K562 (cell line): ENCODE data around the gene SLC7A4. TPM values are rescaled to one million over a fixed set of nuclear protein-coding genes. Genes with fewer than 3 reads are reported as not detected.

ENCODE experiments used
- ATAC-seq: fragments of 200-7000 bp; cut with Tn5 transposase; 3 replicates; pipeline ENCODE4 v1.9.1; 2020; ENCODE audit warnings: moderate library complexity
- BruUV-seq: library from RNA; stranded (reverse); fragments of 400-500 nt; replicated peaks from 2 replicates; lab custom pipeline; 2021; lab: Mats Ljungman, UMichigan
- CTCF ChIA-PET: fragments of 300-600 bp; formaldehyde crosslinking; extraction: SDS; loops from one replicate; lab custom pipeline; 2021; ENCODE audit warnings: low intra/inter-chr PET ratio; lab: Yijun Ruan, JAX
- POLR2A ChIA-PET: fragments of 300-600, 350-650 bp; sonication (Branson Sonifier 250); formaldehyde crosslinking; extraction: SDS; loops from one replicate; lab custom pipeline; 2021; ENCODE audit warnings: antibody characterized with exemption, inconsistent platforms; lab: Yijun Ruan, JAX
- DNase-seq, 4 experiments: peaks; one replicate each; pipeline versions ENCODE4 v3.0.0 to v3.0.0-alpha.2; 2011 to 2018; ENCODE audit warnings: low spot score in 3 of 4, mixed read lengths in 3 of 4; ENCODE audit errors: extremely low read depth in 1 of 4
- FAIRE-seq: peaks from 2 replicates; lab custom pipeline; 2011; peaks lifted over from hg19 to GRCh38; lab: Jason Lieb, UNC
- H2AFZ ChIP-seq: 2 replicates; pipeline ENCODE4 v1.6.0; 2011; ENCODE audit warnings: low read depth, low read length, control low read depth, inconsistent platforms
- H3K27ac ChIP-seq: fragments of 200-600 bp; 3 replicates; pipeline ENCODE4 v1.8.0; 2011; ENCODE audit warnings: low read depth, mild to moderate bottlenecking, control low read depth, inconsistent platforms, low read length, moderate library complexity, mixed read lengths; ENCODE audit errors: extremely low read depth
- H3K27me3 ChIP-seq, 2 experiments: fragments of 300-600 bp in 1 of 2; 2 replicates in 1 of 2; 3 replicates in 1 of 2; pipeline versions ENCODE4 v1.6.0 to v1.8.0; 2011; ENCODE audit warnings: inconsistent platforms in 2 of 2, low read length in 2 of 2, mild to moderate bottlenecking in 1 of 2, mixed read lengths in 1 of 2, moderate library complexity in 1 of 2; ENCODE audit not compliant: control insufficient read depth in 2 of 2, insufficient read depth in 2 of 2
- H3K36me3 ChIP-seq: fragments of 300-600 bp; 3 replicates; pipeline ENCODE4 v1.8.0; 2011; ENCODE audit warnings: mild to moderate bottlenecking, low read length, inconsistent platforms; ENCODE audit not compliant: control insufficient read depth, insufficient read depth
- H3K4me1 ChIP-seq, 2 experiments: fragments of 200-600 bp in 1 of 2; replicated peaks in 1 of 2; 2 replicates in 1 of 2; 3 replicates in 1 of 2; pipeline versions ENCODE4 v1.5.1 to v1.8.0; 2011; ENCODE audit warnings: inconsistent platforms in 2 of 2, low read length in 2 of 2, mild to moderate bottlenecking in 1 of 2, mixed read lengths in 1 of 2, moderate library complexity in 1 of 2; ENCODE audit not compliant: control insufficient read depth in 2 of 2, insufficient read depth in 2 of 2
- H3K4me2 ChIP-seq: 2 replicates; pipeline ENCODE4 v1.6.1; 2011; ENCODE audit warnings: low read length, control low read depth, inconsistent platforms, mixed read lengths; ENCODE audit not compliant: insufficient read depth
- H3K4me3 ChIP-seq: fragments of 200-600 bp; sonication (generic), shearing (Covaris generic); 2 replicates; pipeline ENCODE4 v1.5.1; 2016; ENCODE audit warnings: control low read depth, inconsistent platforms
- H3K79me2 ChIP-seq: fragments of 200-600 bp; 3 replicates; pipeline ENCODE4 v1.8.0; 2011; ENCODE audit warnings: low read length, inconsistent platforms; ENCODE audit not compliant: control insufficient read depth, insufficient read depth
- H3K9ac ChIP-seq, 2 experiments: 2 replicates each; pipeline versions ENCODE4 v1.6.0 to v1.6.1; 2011; ENCODE audit warnings: low read depth in 2 of 2, low read length in 2 of 2, control low read depth in 1 of 2, inconsistent platforms in 1 of 2, mild to moderate bottlenecking in 1 of 2, mixed read lengths in 1 of 2; ENCODE audit not compliant: insufficient read depth in 1 of 2
- H3K9me1 ChIP-seq: one replicate; pipeline ENCODE4 v1.6.0; 2011; ENCODE audit warnings: inconsistent platforms, mild to moderate bottlenecking, low read length, moderate library complexity; ENCODE audit not compliant: control insufficient read depth, insufficient read depth
- H3K9me3 ChIP-seq: replicated peaks from 2 replicates; pipeline ENCODE4 v1.5.1; 2011; ENCODE audit warnings: low read depth, low read length, inconsistent platforms; ENCODE audit not compliant: control insufficient read depth, insufficient read depth
- H4K20me1 ChIP-seq: replicated peaks from 2 replicates; pipeline ENCODE4 v1.6.1; 2011; ENCODE audit warnings: low read length, inconsistent platforms, mixed read lengths; ENCODE audit not compliant: control insufficient read depth, insufficient read depth
- HDAC6 ChIP-seq: IDR thresholded peaks from 2 replicates; pipeline ENCODE4 v1.6.1; 2012; ENCODE audit warnings: low read depth, mild to moderate bottlenecking, control low read depth, inconsistent platforms, low read length, moderate library complexity
- NR4A1 ChIP-seq, 2 experiments: fragments of 250-450 bp in 1 of 2; fragments of 450-650 bp in 1 of 2; sonication (Bioruptor Pico) in 1 of 2; IDR thresholded peaks; 2 replicates each; pipeline versions ENCODE4 v1.4.0 to v1.6.1; 2016 to 2020; ENCODE audit warnings: mild to moderate bottlenecking in 2 of 2, missing compliant biosample characterization in 1 of 2, missing genetic modification characterization in 1 of 2, moderate library complexity in 1 of 2
- SAFB2 ChIP-seq: fragments of 200-400 bp; formaldehyde crosslinking; IDR thresholded peaks from 2 replicates; pipeline ENCODE4 v1.6.1; 2018; ENCODE audit warnings: borderline replicate concordance, low read length, low read depth, moderate library complexity; ENCODE audit not compliant: severe bottlenecking
- SIRT6 ChIP-seq: IDR thresholded peaks from one replicate; pipeline ENCODE4 v1.6.1; 2012; ENCODE audit warnings: low read depth, mild to moderate bottlenecking, control low read depth, inconsistent platforms, low read length, moderate library complexity
- SRSF7 ChIP-seq: fragments of 200-400 bp; formaldehyde crosslinking; optimal IDR thresholded peaks from 2 replicates; pipeline ENCODE3; 2017; ENCODE audit warnings: mild to moderate bottlenecking, low read depth, low read length
- ZFX ChIP-seq: sonication (generic); formaldehyde crosslinking; IDR thresholded peaks from 2 replicates; pipeline ENCODE4 v1.8.0; 2022; ENCODE audit warnings: mild to moderate bottlenecking, missing genetic modification reagents, moderate library complexity
- ZNF133 ChIP-seq: fragments of 250-450 bp; sonication (Bioruptor Pico); IDR thresholded peaks from 2 replicates; pipeline ENCODE4 v1.4.0; 2020; ENCODE audit warnings: mild to moderate bottlenecking
- ZNF174 ChIP-seq: fragments of 250-450 bp; sonication (Bioruptor Pico); IDR thresholded peaks from 2 replicates; pipeline ENCODE4 v1.4.0; 2020; ENCODE audit warnings: mild to moderate bottlenecking
- ZNF354B ChIP-seq: fragments of 250-450 bp; sonication (Bioruptor Pico); IDR thresholded peaks from 2 replicates; pipeline ENCODE4 v1.4.0; 2020
- ZNF398 ChIP-seq: fragments of 250-450 bp; sonication (Bioruptor Pico); IDR thresholded peaks from 2 replicates; pipeline ENCODE4 v1.8.0; 2021; ENCODE audit warnings: moderate library complexity, mild to moderate bottlenecking, inconsistent platforms
- ZNF583 ChIP-seq: fragments of 250-450 bp; sonication (Bioruptor Pico); IDR thresholded peaks from 2 replicates; pipeline ENCODE4 v1.4.0; 2020
- ZNF76 ChIP-seq: fragments of 250-450 bp; sonication (Bioruptor Pico); IDR thresholded peaks from 2 replicates; pipeline ENCODE4 v1.4.0; 2020; ENCODE audit warnings: mild to moderate bottlenecking, moderate library complexity, borderline replicate concordance
- WGBS: fragments of 100-300 bp; shearing (Covaris generic); methylation state at CpG from one replicate; pipeline ENCODE4 v1.1.6; 2016; ENCODE audit warnings: low coverage, mixed read lengths; ENCODE audit not compliant: insufficient coverage; ENCODE audit errors: missing lambda C conversion rate; 5-methylcytosine and 5-hydroxymethylcytosine counted together
- in situ Hi-C: fragments of 300-500 bp; cut with MboI; formaldehyde crosslinking; loops from 4 replicates; pipeline ENCODE4 v1.15.0; 2018; ENCODE audit warnings: inconsistent platforms, mixed read lengths
- intact Hi-C: fragments of 100-400 bp; cut with micrococcal nuclease; formaldehyde crosslinking; loops from 2 replicates; pipeline ENCODE4 v1.14.2; 2022
- polyA plus RNA-seq, 8 experiments: library from polyadenylated mRNA; depleted of rRNA in 4 of 8; stranded (reverse) in 5 of 8; unstranded in 3 of 8; fragments of >200 nt; fragmentation: Nextera tagmentation in 2 of 8; fragmentation: Illumina TruSeq in 1 of 8; extraction: Ambion mirVana in 2 of 8; extraction: Trizol in 1 of 8; gene quantifications; 2 replicates each; pipeline versions ENCODE4 v1.2.1 to v1.2.3, GENCODE V29; 2011 to 2014; ENCODE audit warnings: inconsistent platforms in 1 of 8, missing spikeins in 1 of 8
- total RNA-seq, 7 experiments: library from RNA; depleted of rRNA in 6 of 7; stranded (reverse); fragments of >200 nt in 6 of 7; fragmentation: Illumina TruSeq in 2 of 7; extraction: Trizol in 2 of 7; gene quantifications; 2 replicates each; pipeline versions ENCODE4 v1.2.1 to v1.2.3, GENCODE V29; 2011 to 2021; ENCODE audit warnings: low replicate concordance in 1 of 7
- TF ChIP-seq, protein P1 (sequence below), 2 experiments: fragments of 450-650 bp; IDR thresholded peaks; 2 replicates each; pipeline ENCODE4 v1.6.1; 2016

SLC7A4 gene
- total and polyA plus RNA-seq, 9 of the 15 experiments (the other 6 are each of a cell fraction or from before 2014, with no cell fraction given): not detected

GRCh38 chr22:20997536-20998257 lies 34.7 kb downstream of the SLC7A4 start (continued):
- TF ChIP-seq ZNF398 (no peak), SRSF7 (no peak), HDAC6 (no peak; the same call in 1 of the 2 replicates)

DNA sequence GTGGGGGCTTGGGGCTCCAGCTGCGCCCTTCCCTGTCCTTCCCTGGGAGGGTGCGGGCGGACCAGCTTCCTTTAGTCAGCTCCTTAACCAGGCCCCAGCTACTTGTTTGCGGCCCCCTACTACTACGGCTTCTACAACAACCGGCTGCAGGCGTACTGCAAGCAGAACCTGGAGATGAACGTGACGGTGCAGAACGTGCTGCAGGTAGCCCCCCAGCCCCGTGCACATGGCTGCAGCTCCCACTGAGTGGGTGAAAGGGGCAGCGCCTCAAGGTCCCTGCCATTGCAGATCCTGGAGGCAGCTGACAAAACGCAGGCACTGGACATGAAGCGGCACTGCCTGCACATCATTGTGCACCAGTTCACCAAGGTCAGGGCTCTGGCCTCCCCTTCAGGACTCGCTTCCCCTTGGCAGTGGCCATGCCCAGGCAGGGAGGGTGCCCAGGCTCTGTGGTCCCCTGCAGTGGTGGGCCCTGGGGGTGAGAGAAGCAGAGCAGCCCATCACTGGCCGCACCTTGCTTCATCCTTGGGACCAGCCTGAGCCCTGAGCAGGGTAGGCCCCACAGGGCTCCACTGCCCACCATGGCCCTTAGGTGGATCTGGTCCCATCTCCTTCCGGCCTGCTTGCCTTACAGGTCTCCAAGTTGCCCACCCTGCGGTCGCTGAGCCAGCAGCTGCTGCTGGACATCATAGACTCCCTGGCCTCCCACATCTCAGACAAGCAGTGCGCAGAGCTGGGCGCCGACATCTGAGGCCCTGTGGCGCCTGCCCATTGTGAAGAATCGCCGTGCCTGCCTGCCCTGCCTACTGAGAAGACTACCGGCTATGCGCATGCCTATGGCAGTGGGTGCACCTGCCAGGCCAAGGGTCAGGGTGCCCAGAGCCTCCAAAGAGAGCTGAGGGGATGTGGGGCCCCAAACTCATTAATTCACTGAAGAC lies 35.5 kb downstream of the SLC7A4 start:
- in situ Hi-C loops: no loop called here
- H3K79me2 ChIP-seq: peaks cover 27% of the 10 kb centered on the region
- no peak for ATAC-seq
- TF ChIP-seq NR4A1 (CRISPR knock-in tag; IDR thresholded peaks at IDR 0.05) (peak; percentile 9; the same call in 1 of the 2 replicates), NR4A1 (tag; IDR thresholded peaks at IDR 0.05) (no peak), ZNF583 (CRISPR knock-in tag) (0 out of 2 replicates have a peak, but pooled peaks have one; percentile 10), SAFB2 (no peak), ZNF133 (CRISPR knock-in tag) (peak; percentile 5; the same call in 1 of the 2 replicates), SIRT6 (peak; percentile 5), ZNF76 (CRISPR knock-in tag) (peak; percentile 65; the same call in 1 of the 2 replicates), ZFX (CRISPR knock-in tag) (no peak), ZNF354B (CRISPR knock-in tag) (no peak), ZNF174 (CRISPR knock-in tag) (0 out of 2 replicates have a peak, but pooled peaks have one; percentile 53)
- TF ChIP-seq, protein P1, sequence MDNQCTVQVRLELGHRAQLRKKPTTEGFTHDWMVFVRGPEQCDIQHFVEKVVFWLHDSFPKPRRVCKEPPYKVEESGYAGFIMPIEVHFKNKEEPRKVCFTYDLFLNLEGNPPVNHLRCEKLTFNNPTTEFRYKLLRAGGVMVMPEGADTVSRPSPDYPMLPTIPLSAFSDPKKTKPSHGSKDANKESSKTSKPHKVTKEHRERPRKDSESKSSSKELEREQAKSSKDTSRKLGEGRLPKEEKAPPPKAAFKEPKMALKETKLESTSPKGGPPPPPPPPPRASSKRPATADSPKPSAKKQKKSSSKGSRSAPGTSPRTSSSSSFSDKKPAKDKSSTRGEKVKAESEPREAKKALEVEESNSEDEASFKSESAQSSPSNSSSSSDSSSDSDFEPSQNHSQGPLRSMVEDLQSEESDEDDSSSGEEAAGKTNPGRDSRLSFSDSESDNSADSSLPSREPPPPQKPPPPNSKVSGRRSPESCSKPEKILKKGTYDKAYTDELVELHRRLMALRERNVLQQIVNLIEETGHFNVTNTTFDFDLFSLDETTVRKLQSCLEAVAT (IDR thresholded peaks at IDR 0.05): no peak

More for the DNA sequence above, 35.5 kb downstream of the SLC7A4 start:
- no peak for FAIRE-seq
- TSS peak; percentile 14 for BruUV-seq
- intact Hi-C loops: no loop called here
- POLR2A ChIA-PET: interaction anchor here (0.6 to 17.9 kb wide), 15 partner anchors 8 to 642 kb away, joined by 3 to 451 read pairs (median 5); partner anchors contain the start of genes AIFM3, LZTR1 and P2RX6
- H3K4me1 ChIP-seq: peaks cover 12 to 92% of the 10 kb centered on the region in 2 experiments
- no peak overlapping the region for H3K4me2 ChIP-seq
- no peak overlapping the region for H3K27ac ChIP-seq
- DNase-seq: no peak
- no peak overlapping the region for H3K4me3 ChIP-seq
- peaks cover 35% of the 10 kb centered on the region; the same call in 1 of the 2 replicates for H4K20me1 ChIP-seq
- H3K9me1 ChIP-seq: no peaks in the 10 kb centered on the region
- WGBS: 92% methylated on average over 27 of the region's 27 CpGs
- H3K9me3 ChIP-seq: no peaks in the 10 kb centered on the region
- H2AFZ ChIP-seq: no peak overlapping the region
- H3K27me3 ChIP-seq: no peaks in the 10 kb centered on the region
- peak overlapping the region in 1 of 2 experiments; percentile 93; a peak in 2 of 4 replicates for H3K9ac ChIP-seq
- CTCF ChIA-PET: no interaction called here
- peaks cover 91% of the 10 kb centered on the region for H3K36me3 ChIP-seq
